ENCODE data around the gene MACROH2A1. TPM values are rescaled to one million over a fixed set of nuclear protein-coding genes. Genes with fewer than 3 reads are reported as not detected.

MACROH2A1 gene
- total and polyA plus RNA-seq, 9 of the 15 experiments (the other 6 are each of a cell fraction or from before 2014, with no cell fraction given), result 44.9 to 289 (median 193) TPM

DNA sequence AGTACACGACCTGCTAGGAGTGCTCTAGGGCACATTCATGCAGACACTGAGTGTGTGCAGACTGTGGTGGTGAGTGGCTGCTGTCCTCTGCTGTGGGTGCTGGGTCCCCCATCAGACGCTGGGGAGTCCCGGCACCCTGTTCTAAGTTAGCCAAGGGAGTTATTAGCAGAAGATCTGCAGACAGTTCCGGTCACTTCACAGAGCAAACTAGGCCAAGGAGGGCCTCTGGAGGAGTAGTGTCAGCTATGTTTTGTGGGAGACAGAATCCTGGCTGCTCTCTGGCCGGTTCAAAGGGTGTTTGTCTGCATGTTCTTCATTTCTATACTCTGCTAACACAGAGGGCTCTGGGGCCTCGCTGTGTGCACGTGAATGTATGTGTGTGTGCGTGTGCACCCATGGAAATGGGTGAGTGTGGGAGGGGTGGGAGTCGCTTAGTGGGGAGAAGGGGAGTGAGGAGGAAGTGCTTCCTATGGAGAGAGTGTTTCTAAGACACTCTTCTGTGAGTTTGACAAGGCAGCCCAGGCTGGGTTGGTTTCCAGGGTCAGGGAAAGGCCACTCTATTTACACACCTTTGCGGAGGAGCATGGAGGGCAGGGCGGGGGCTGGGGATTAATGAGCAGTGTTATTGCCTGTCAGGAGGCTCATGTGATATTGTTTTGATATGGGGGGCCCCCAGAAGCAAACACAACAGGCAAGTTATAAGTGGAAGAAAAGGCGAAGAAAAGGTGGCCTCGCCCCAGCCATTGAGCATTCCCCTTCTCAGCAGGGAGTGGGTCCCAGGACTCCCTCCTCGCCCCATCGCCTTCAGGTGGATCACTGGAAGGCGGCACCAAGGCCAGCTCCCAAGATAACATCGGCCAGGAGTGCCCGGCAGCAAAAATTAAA lies 68.9 kb downstream of the MACROH2A1 start:
- no peak overlapping the region for H3K27ac ChIP-seq (ENCODE audit: extremely low read depth, low read depth, low read length)
- peak; percentile 19; the same call in 2 of the 3 replicates for ATAC-seq
- in situ Hi-C loops (cut with MboI), result loop anchor here (5.0 to 10.0 kb wide), 2 partner anchors 73 to 315 kb away; no protein-coding TSS in a partner anchor
- TF ChIP-seq NR2C2 (CRISPR knock-in tag; IDR thresholded peaks at IDR 0.05) (no peak), NR2C2 (tag; IDR thresholded peaks at IDR 0.05) (peak; percentile 3; the same call in 1 of the 2 replicates), ZNF449 (CRISPR knock-in tag; IDR thresholded peaks at IDR 0.05) (no peak), LARP7 (IDR thresholded peaks at IDR 0.05) (no peak), ZBED1 (IDR thresholded peaks at IDR 0.05) (no peak), REST (IDR thresholded peaks at IDR 0.05; ENCODE audit: borderline replicate concordance) (peak; percentile 44), REST (CRISPR knock-in tag; IDR thresholded peaks at IDR 0.05; ENCODE audit: low read depth) (no peak), YBX1 (IDR thresholded peaks at IDR 0.05) (no peak), POLR2AphosphoS2 (IDR thresholded peaks at IDR 0.05; ENCODE audit: low read length) (no peak), MYC (IDR thresholded peaks at IDR 0.05; ENCODE audit: low read depth, low read length) (no peak), MYC (CRISPR knock-in tag; IDR thresholded peaks at IDR 0.05; ENCODE audit: borderline replicate concordance, low read depth) (no peak), RAD21 (CRISPR knock-in tag; conservative IDR thresholded peaks at IDR 0.05 in 1 of 2, IDR thresholded peaks at IDR 0.05 in 1 of 2) (peak in 1 of 2 experiments; percentile 30; a peak in 1 of 4 replicates)

More for the DNA sequence above, 68.9 kb downstream of the MACROH2A1 start:
- POLR2A ChIA-PET, result interaction anchor here (0.6 to 1.2 kb wide), 3 partner anchors 13 to 229 kb away, joined by 3 to 4 read pairs (median 3); no protein-coding TSS in a partner anchor
- no peak overlapping the region for H3K4me3 ChIP-seq
- peaks cover 5 to 12% of the 10 kb centered on the region in 2 experiments; a peak in 3 of 5 replicates for H3K4me1 ChIP-seq (replicated peaks in 1 of 2; ENCODE audit: control insufficient read depth in 2 of 2, insufficient read depth in 2 of 2, low read length in 2 of 2)
- peaks cover 5% of the 10 kb centered on the region; the same call in 1 of the 2 replicates for H4K20me1 ChIP-seq (replicated peaks; ENCODE audit: control insufficient read depth, insufficient read depth, low read length)
- H3K9me1 ChIP-seq (ENCODE audit: control insufficient read depth, insufficient read depth, low read length), result no peaks in the 10 kb centered on the region
- CTCF ChIA-PET (ENCODE audit: low intra/inter-chr PET ratio), result no interaction called here
- H3K36me3 ChIP-seq (ENCODE audit: control insufficient read depth, insufficient read depth, low read length), result peaks cover 36% of the 10 kb centered on the region
- H3K27me3 ChIP-seq (ENCODE audit: control insufficient read depth in 2 of 2, insufficient read depth in 2 of 2, low read length in 2 of 2), result no peaks in the 10 kb centered on the region
- no peak overlapping the region for H2AFZ ChIP-seq (ENCODE audit: low read depth, low read length)
- 81% methylated on average over 18 of the region's 18 CpGs for WGBS (ENCODE audit: insufficient coverage, low coverage, missing lambda C conversion rate)
- no peaks in the 10 kb centered on the region for H3K79me2 ChIP-seq (ENCODE audit: control insufficient read depth, insufficient read depth, low read length)
- no TSS peak for BruUV-seq (replicated peaks)
- DNase-seq (ENCODE audit: extremely low read depth in 1 of 4, low spot score in 3 of 4) (no peak), FAIRE-seq (no peak)
- H3K9ac ChIP-seq (ENCODE audit: insufficient read depth in 1 of 2, low read depth in 2 of 2, low read length in 2 of 2), result no peak overlapping the region; a peak in 1 of 4 replicates
- no peak overlapping the region for H3K4me2 ChIP-seq (ENCODE audit: insufficient read depth, low read length)
- no peaks in the 10 kb centered on the region for H3K9me3 ChIP-seq (replicated peaks; ENCODE audit: control insufficient read depth, insufficient read depth, low read depth, low read length)
- intact Hi-C loops (cut with micrococcal nuclease), result loop anchor here (5.0 to 10.0 kb wide), 2 partner anchors 138 to 315 kb away; no protein-coding TSS in a partner anchor

Measured in K562 (cell line).